Psoas muscle (tissue), 8 donors: ENCODE results near the gene HARBI1. TPM values are rescaled to one million over a fixed set of nuclear protein-coding genes. Genes with fewer than 3 reads are reported as not detected.
A peak's percentile ranks its signal among the peaks of the same experiment; 100 is the strongest.

Source experiments
- ATAC-seq, 4 donors: fragments of 200-7000 bp; cut with Tn5 transposase; one replicate each; pipeline ENCODE4 v1.9.1; 2020; ENCODE audit warnings: moderate library complexity in 3 of 4, mild to moderate bottlenecking in 2 of 4
- DNase-seq, 2 donors: peaks; one replicate each; pipeline ENCODE4 v3.0.0-alpha.2; 2020
- H3K27ac ChIP-seq: fragments of 200-600 bp; one replicate; pipeline ENCODE4 v1.8.0; 2022
- H3K27me3 ChIP-seq, 3 donors: fragments of 200-600 bp in 1 of 3; one replicate each; pipeline versions ENCODE4 v1.6.1 to v1.8.0; 2013 to 2022; ENCODE audit warnings: low read length in 2 of 3, mild to moderate bottlenecking in 2 of 3, moderate library complexity in 1 of 3; ENCODE audit not compliant: insufficient read depth in 3 of 3
- H3K36me3 ChIP-seq, 2 donors: fragments of 200-600 bp in 1 of 2; one replicate each; pipeline versions ENCODE4 v1.6.1 to v1.8.0; 2013 to 2022; ENCODE audit warnings: low read depth in 1 of 2, mild to moderate bottlenecking in 1 of 2, moderate library complexity in 1 of 2; ENCODE audit not compliant: insufficient read depth in 1 of 2
- H3K4me1 ChIP-seq: fragments of 200-600 bp; one replicate; pipeline ENCODE4 v1.8.0; 2022
- H3K4me3 ChIP-seq: fragments of 200-600 bp; one replicate; pipeline ENCODE4 v1.8.0; 2022; ENCODE audit warnings: mild to moderate bottlenecking
- H3K9me3 ChIP-seq: fragments of 200-600 bp; one replicate; pipeline ENCODE4 v1.8.0; 2022
- WGBS, 3 donors: extraction: QIAGEN DNeasy Blood & Tissue Kit; methylation state at CpG; one replicate each; pipeline versions ENCODE4 v1.1.6 to v1.1.7; 2013; 5-methylcytosine and 5-hydroxymethylcytosine counted together
- intact Hi-C, 2 donors: fragments of 100-400 bp; cut with DNase I; formaldehyde crosslinking; loops; one replicate each; pipeline versions ENCODE4 v1.11.0 to v1.14.2; 2022
- polyA plus RNA-seq, 3 donors: library from polyadenylated mRNA; stranded (reverse); fragments of 200-250 nt; gene quantifications; one replicate each; pipeline ENCODE4 v1.2.3, GENCODE V29; 2013
- total RNA-seq, 4 donors: library from RNA; stranded (reverse); fragmentation: NEBNext Ultra II Directional in 2 of 4; extraction: Animal tissue kit (Norgen Biotek cat#: 25700) in 2 of 4; gene quantifications; one replicate each; pipeline versions ENCODE4 v1.2.1 to v1.2.4, GENCODE V29; 2021 to 2023
- TF ChIP-seq, protein P1 (sequence below): fragments of 200-600 bp; IDR thresholded peaks from one replicate; pipeline ENCODE4 v1.8.0; 2022; ENCODE audit warnings: antibody characterized with exemption
- donor health status: healthy with polysubstance abuse.
- donor health status: DM: no; HTN: no; CAD: no; lungs with moderate emphysema.
- donor health status: Bipolar disorder and iron deficiency.
- donor health status: healthy.
- donor health status: DM: yes; HTN: yes; CAD: no.
- donor health status: DM: no; HTN: no; CAD: no.
- donor health status: DM: no; HTN: no; CAD: no.
- donor health status: DM: yes; HTN: yes; CAD: no.

HARBI1 gene
- total and polyA plus RNA-seq, 7 donors, result 2.0 to 8.6 (median 3.4) TPM

DNA sequence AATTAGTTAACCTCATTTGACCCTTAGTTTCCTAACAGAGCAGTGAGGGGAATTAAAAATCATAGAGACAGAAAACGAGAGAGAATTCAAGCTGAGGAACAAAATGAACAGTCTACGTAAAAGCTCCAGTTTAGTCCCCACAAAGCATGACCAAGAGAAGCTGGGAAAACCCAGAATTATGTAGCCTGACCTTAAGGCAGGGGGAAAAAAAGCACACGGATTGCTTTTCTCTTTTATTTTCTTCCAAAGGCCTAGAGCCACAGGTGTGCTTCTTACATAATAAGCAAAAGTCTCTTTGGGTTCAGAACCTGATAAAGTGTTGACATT, 22.7 kb downstream of the HARBI1 start:
- TF ChIP-seq, protein P1, sequence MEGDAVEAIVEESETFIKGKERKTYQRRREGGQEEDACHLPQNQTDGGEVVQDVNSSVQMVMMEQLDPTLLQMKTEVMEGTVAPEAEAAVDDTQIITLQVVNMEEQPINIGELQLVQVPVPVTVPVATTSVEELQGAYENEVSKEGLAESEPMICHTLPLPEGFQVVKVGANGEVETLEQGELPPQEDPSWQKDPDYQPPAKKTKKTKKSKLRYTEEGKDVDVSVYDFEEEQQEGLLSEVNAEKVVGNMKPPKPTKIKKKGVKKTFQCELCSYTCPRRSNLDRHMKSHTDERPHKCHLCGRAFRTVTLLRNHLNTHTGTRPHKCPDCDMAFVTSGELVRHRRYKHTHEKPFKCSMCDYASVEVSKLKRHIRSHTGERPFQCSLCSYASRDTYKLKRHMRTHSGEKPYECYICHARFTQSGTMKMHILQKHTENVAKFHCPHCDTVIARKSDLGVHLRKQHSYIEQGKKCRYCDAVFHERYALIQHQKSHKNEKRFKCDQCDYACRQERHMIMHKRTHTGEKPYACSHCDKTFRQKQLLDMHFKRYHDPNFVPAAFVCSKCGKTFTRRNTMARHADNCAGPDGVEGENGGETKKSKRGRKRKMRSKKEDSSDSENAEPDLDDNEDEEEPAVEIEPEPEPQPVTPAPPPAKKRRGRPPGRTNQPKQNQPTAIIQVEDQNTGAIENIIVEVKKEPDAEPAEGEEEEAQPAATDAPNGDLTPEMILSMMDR, result no peak
- H3K4me3 ChIP-seq, result peak overlapping the region; percentile 99
- no peaks in the 10 kb centered on the region for H3K27me3 ChIP-seq
- H3K27ac ChIP-seq, result peak overlapping the region; percentile 79
- 23 to 29% (median 26%) methylated on average over 3 of the region's 3 CpGs for WGBS, 3 donors
- DNase-seq (no peak), ATAC-seq (no peak)
- no peaks in the 10 kb centered on the region for H3K9me3 ChIP-seq
- peaks cover 29% of the 10 kb centered on the region for H3K4me1 ChIP-seq
- no peaks in the 10 kb centered on the region for H3K36me3 ChIP-seq
- intact Hi-C loops, result loop anchor here in 1 of 2 donors (5.0 kb wide), 1 partner anchor 37 kb away; no protein-coding TSS in a partner anchor

DNA sequence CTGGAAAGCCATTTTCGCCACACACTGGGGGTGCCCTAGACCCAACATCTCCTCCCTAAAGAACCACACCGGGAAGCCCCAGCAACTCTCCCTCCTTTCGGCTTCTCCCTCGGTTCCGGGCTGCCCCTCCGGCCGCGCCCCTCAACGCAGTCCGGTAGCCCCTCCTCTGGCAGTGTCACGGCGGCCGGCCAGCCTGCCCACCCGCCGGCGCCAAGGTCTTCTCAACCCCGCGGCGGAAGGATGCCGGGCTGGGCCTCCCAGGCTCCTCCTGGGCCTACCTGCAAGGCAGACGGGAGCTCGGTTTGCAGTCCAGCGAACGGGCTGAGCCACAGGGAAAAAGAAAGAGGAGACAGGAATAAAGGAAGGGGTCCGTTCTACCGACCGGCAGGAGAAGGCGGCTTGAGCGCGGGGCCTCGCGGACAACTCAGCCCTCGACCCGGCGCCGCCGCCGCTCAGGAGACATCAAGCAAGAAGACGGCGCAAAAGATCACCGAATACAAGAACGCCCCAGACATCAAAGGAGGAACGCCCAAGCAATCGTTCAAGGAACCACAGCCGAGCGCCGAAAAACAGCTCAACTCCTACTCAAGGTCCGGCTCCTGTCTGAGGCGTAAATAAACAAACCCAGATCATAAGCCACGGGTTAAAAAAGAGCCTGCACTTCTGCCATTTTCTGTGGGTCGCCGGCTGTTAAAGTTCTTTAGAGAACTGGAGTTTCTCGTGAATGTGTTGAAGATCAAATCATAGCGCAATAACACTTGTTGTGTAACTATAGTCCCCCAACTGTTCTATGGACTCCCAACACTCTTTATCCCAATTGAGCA, 23.3 kb downstream of the HARBI1 start, which contains the start of gene AMBRA1:
AMBRA1 (minus strand) TSS at position 474 of the 824 bp plus-strand sequence. CDS start 45,643 bp downstream, outside the sequence.
- WGBS, 3 donors, result 1% methylated on average over 50 to 54 of the region's 54 CpGs
- H3K4me1 ChIP-seq, result peaks cover 29% of the 10 kb centered on the region
- H3K27me3 ChIP-seq, result no peaks in the 10 kb centered on the region
- DNase-seq, result peak; percentile 86 to 91
- peak within 1 kb of the TSS; percentile 99 for H3K4me3 ChIP-seq
- TF ChIP-seq, protein P1, result no peak
- no peaks in the 10 kb centered on the region for H3K9me3 ChIP-seq
- peak; percentile 93 to 97 (median 95) for ATAC-seq
- H3K36me3 ChIP-seq, result no peaks in the 10 kb centered on the region
- peak within 1 kb of the TSS; percentile 79 for H3K27ac ChIP-seq
- intact Hi-C loops, result loop anchor here in 1 of 2 donors (5.0 kb wide), 1 partner anchor 36 kb away; no protein-coding TSS in a partner anchor

DNA sequence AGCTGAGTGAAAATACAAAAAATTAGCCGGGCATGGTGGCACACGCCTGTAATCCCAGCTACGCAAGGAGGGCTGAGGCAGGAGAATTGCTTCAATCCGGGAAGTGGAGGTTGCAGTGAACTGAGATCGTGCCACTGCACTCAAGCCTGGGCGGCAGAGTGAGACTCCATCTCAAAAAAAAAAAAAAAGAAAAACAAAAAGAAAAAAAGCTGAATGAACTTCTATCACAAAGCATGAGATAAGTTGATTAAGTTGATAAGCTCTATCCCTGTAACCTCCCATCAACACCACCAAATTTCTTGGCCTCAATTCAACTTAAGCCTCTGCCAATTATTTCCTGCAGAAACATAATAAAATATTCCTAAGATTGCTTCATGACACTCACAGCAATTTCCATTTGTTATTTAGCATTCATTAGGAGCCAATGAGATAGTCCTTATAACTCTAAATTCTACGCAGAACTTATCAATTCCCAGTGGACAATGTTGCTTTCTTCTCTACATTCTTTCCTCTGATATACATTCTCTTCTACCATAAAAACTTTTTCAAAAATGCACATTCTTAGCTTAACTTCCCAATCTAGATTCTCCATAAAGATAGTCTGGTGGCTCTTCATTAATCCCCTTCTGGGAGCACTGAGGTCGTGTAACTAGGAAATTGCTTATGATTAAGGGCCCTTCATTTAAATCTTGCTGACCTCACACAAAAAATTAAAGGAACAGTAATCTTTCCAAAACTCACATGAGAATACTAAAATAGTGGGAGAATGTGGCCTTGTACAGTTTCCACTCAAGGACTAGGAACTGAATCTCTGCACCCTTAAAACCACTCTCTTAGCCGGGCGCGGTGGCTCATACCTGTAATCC, 26.1 kb downstream of the HARBI1 start:
- H3K36me3 ChIP-seq, result no peaks in the 10 kb centered on the region
- intact Hi-C loops, result loop anchor here in 1 of 2 donors (5.0 kb wide), 1 partner anchor 34 kb away; no protein-coding TSS in a partner anchor
- no peaks in the 10 kb centered on the region for H3K9me3 ChIP-seq
- peak overlapping the region; percentile 39 for H3K4me3 ChIP-seq
- ATAC-seq (no peak), DNase-seq (no peak)
- WGBS, 3 donors, result 55 to 64% (median 58%) methylated on average over 11 of the region's 11 CpGs
- H3K4me1 ChIP-seq, result peaks cover 38% of the 10 kb centered on the region
- TF ChIP-seq, protein P1, result no peak
- H3K27ac ChIP-seq, result peak overlapping the region; percentile 3
- H3K27me3 ChIP-seq, result no peaks in the 10 kb centered on the region

DNA sequence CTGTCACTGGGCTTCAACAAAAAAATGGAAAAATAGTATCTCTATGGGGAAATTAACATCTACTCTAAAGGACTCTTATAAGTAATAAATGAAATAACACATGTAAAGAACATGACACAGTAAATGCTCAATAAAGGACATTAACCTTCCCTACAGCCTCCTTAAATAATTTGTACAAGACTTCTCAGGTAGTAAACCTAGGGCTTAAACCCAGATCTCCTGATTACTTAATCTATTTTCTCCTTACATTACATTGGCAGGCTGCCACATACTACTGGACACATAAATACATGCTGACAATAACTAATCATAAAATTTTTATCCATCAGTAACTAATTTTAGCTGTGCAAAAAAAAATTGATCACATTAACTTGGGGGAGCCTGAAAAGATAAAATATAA, 28.1 kb downstream of the HARBI1 start:
- Histone ChIP-seq H3K4me1 (peaks cover 32% of the 10 kb centered on the region), H3K27me3 (no peaks in the 10 kb centered on the region)

More for the DNA sequence above, 28.1 kb downstream of the HARBI1 start:
- Histone ChIP-seq H3K36me3 (no peaks in the 10 kb centered on the region), H3K27ac (no peak overlapping the region), H3K9me3 (no peaks in the 10 kb centered on the region), H3K4me3 (no peak overlapping the region)
- no peak for ATAC-seq
- DNase-seq, result no peak
- intact Hi-C loops, result no loop called here
- TF ChIP-seq, protein P1, result no peak
